Loucy (cell line): ENCODE measurements around the gene AGAP3.

Source experiments
- H2AFZ ChIP-seq: fragments of 200-600 bp; sonication (generic); 2 replicates; pipeline ENCODE4 v1.6.0; 2016; ENCODE audit warnings: antibody characterized with exemption, mild to moderate bottlenecking, low read length, moderate library complexity
- H3F3A ChIP-seq: fragments of 200-600 bp; 2 replicates; pipeline ENCODE4 v1.6.0; 2016; ENCODE audit warnings: antibody characterized with exemption, low read depth, mild to moderate bottlenecking
- H3K27me3 ChIP-seq: fragments of 200-600 bp; sonication (generic); 2 replicates; pipeline ENCODE4 v1.6.1; 2014; ENCODE audit warnings: low read length, mild to moderate bottlenecking; ENCODE audit not compliant: insufficient read depth, poor library complexity, severe bottlenecking
- H3K36me3 ChIP-seq: fragments of 200-600 bp; sonication (generic); 2 replicates; pipeline ENCODE4 v1.6.1; 2016; ENCODE audit warnings: low read length; ENCODE audit not compliant: insufficient read depth
- H3K4me1 ChIP-seq: fragments of 200-600 bp; sonication (generic); 2 replicates; pipeline ENCODE4 v1.5.1; 2014; ENCODE audit warnings: low read length, mild to moderate bottlenecking; ENCODE audit not compliant: insufficient read depth, poor library complexity, severe bottlenecking
- H3K4me2 ChIP-seq: fragments of 200-600 bp; sonication (generic); 2 replicates; pipeline ENCODE4 v1.6.0; 2014; ENCODE audit warnings: antibody characterized with exemption, low read length, low read depth, mild to moderate bottlenecking; ENCODE audit not compliant: poor library complexity, severe bottlenecking
- H3K4me3 ChIP-seq: fragments of 200-600 bp; sonication (generic); 2 replicates; pipeline ENCODE4 v1.5.1; 2014; ENCODE audit warnings: low read length, mild to moderate bottlenecking, mixed read lengths; ENCODE audit not compliant: poor library complexity, severe bottlenecking
- H3K79me2 ChIP-seq: fragments of 200-600 bp; sonication (generic); 2 replicates; pipeline ENCODE4 v1.6.1; 2014; ENCODE audit warnings: low read length; ENCODE audit not compliant: insufficient read depth
- H3K9ac ChIP-seq: fragments of 200-600 bp; sonication (generic); 2 replicates; pipeline ENCODE4 v1.6.0; 2014; ENCODE audit warnings: mild to moderate bottlenecking, low read depth, low read length, moderate library complexity; ENCODE audit not compliant: poor library complexity, severe bottlenecking
- H3K9me2 ChIP-seq: fragments of 200-600 bp; sonication (generic); replicated peaks from 2 replicates; pipeline ENCODE4 v1.6.1; 2016; ENCODE audit warnings: low read depth, low read length, mixed read lengths
- H3K9me3 ChIP-seq: fragments of 200-600 bp; sonication (generic); 2 replicates; pipeline ENCODE4 v1.6.1; 2014; ENCODE audit warnings: mild to moderate bottlenecking, antibody characterized with exemption, low read length, low read depth; ENCODE audit not compliant: insufficient read depth
- H4K20me1 ChIP-seq: fragments of 200-600 bp; sonication (generic); 2 replicates; pipeline ENCODE4 v1.6.0; 2014; ENCODE audit warnings: antibody characterized with exemption, low read length, mild to moderate bottlenecking; ENCODE audit not compliant: insufficient read depth, poor library complexity, severe bottlenecking
- CTCF ChIP-seq: fragments of 200-600 bp; sonication (generic); conservative IDR thresholded peaks from 2 replicates; pipeline ENCODE4 v1.5.1; 2014; ENCODE audit warnings: mild to moderate bottlenecking, antibody characterized with exemption, low read length
- EZH2phosphoT487 ChIP-seq: fragments of 200-600 bp; IDR thresholded peaks from 2 replicates; pipeline ENCODE4 v1.6.1; 2018; ENCODE audit warnings: antibody characterized with exemption, mild to moderate bottlenecking, moderate library complexity, borderline replicate concordance

The AGAP3 gene

GRCh38 chr7:151138153-151138851 lies 52.0 kb downstream of the AGAP3 start:
- H4K20me1 ChIP-seq, result no peaks in the 10 kb centered on the region
- no peak overlapping the region for H3K4me2 ChIP-seq
- no peak overlapping the region for H3K9ac ChIP-seq
- TF ChIP-seq CTCF, result no peak
- no peak for TF ChIP-seq EZH2phosphoT487
- H3K4me3 ChIP-seq, result no peak overlapping the region
- H3F3A ChIP-seq, result no peaks in the 10 kb centered on the region
- H2AFZ ChIP-seq, result no peak overlapping the region
- H3K79me2 ChIP-seq, result no peaks in the 10 kb centered on the region
- peaks cover 29% of the 10 kb centered on the region; the same call in 1 of the 2 replicates for H3K36me3 ChIP-seq
- H3K9me3 ChIP-seq, result no peaks in the 10 kb centered on the region
- no peaks in the 10 kb centered on the region for H3K27me3 ChIP-seq
- no peaks in the 10 kb centered on the region for H3K4me1 ChIP-seq
- H3K9me2 ChIP-seq, result no peaks in the 10 kb centered on the region

GRCh38 chr7:151139071-151139790 lies 53.0 kb downstream of the AGAP3 start:
- Histone ChIP-seq H4K20me1 (no peaks in the 10 kb centered on the region), H3K36me3 (peaks cover 35% of the 10 kb centered on the region; the same call in 1 of the 2 replicates), H3K9ac (no peak overlapping the region), H3K4me2 (no peak overlapping the region), H3K9me3 (no peaks in the 10 kb centered on the region), H2AFZ (no peak overlapping the region), H3K79me2 (no peaks in the 10 kb centered on the region), H3K4me3 (no peak overlapping the region), H3K27me3 (no peaks in the 10 kb centered on the region), H3F3A (no peaks in the 10 kb centered on the region), H3K4me1 (no peaks in the 10 kb centered on the region), H3K9me2 (no peaks in the 10 kb centered on the region)
- TF ChIP-seq CTCF, result no peak
- no peak for TF ChIP-seq EZH2phosphoT487

- peaks cover 29% of the 10 kb centered on the region; the same call in 1 of the 2 replicates for H3K36me3 ChIP-seq
- no peak for TF ChIP-seq CTCF
- TF ChIP-seq EZH2phosphoT487, result no peak
- no peaks in the 10 kb centered on the region for H4K20me1 ChIP-seq
Observed at GRCh38 chr7:151139791-151140190, 53.5 kb downstream of the AGAP3 start.

More at GRCh38 chr7:151139791-151140190, 53.5 kb downstream of the AGAP3 start:
- Histone ChIP-seq H3K79me2 (no peaks in the 10 kb centered on the region), H3K9ac (no peak overlapping the region), H3K9me3 (no peaks in the 10 kb centered on the region), H3K4me3 (no peak overlapping the region), H3K4me1 (no peaks in the 10 kb centered on the region), H2AFZ (no peak overlapping the region), H3K9me2 (no peaks in the 10 kb centered on the region), H3F3A (no peaks in the 10 kb centered on the region), H3K4me2 (no peak overlapping the region), H3K27me3 (no peaks in the 10 kb centered on the region)
